Neural cell (in vitro differentiated cells): ENCODE measurements around the gene TENM3.

Source experiments
- EP300 ChIP-seq: fragments of 450-650 bp; conservative IDR thresholded peaks from 2 replicates; pipeline ENCODE4 v1.6.1; 2014; ENCODE audit warnings: antibody characterized with exemption, mild to moderate bottlenecking, moderate library complexity; ENCODE audit not compliant: poor library complexity, severe bottlenecking
- EZH2 ChIP-seq: fragments of 200-600, 300-800 bp; shearing (Covaris generic), sonication (generic); IDR thresholded peaks from 2 replicates; pipeline ENCODE4 v1.6.1; 2014; ENCODE audit warnings: antibody characterized with exemption, low read length, borderline replicate concordance, mild to moderate bottlenecking; ENCODE audit not compliant: insufficient read depth, poor library complexity, severe bottlenecking
- MXI1 ChIP-seq: fragments of 450-650 bp; conservative IDR thresholded peaks from 2 replicates; pipeline ENCODE4 v1.6.1; 2014; ENCODE audit warnings: antibody characterized with exemption, mild to moderate bottlenecking; ENCODE audit not compliant: poor library complexity, severe bottlenecking
- POLR2AphosphoS5 ChIP-seq: IDR thresholded peaks from 2 replicates; pipeline ENCODE4 v1.6.1; 2012
- REST ChIP-seq: IDR thresholded peaks from 2 replicates; pipeline ENCODE4 v1.6.1; 2012; ENCODE audit warnings: borderline replicate concordance
- SMC3 ChIP-seq: fragments of 450-650 bp; conservative IDR thresholded peaks from 2 replicates; pipeline ENCODE4 v1.6.1; 2014; ENCODE audit warnings: antibody characterized with exemption, mild to moderate bottlenecking, moderate library complexity; ENCODE audit not compliant: poor library complexity
- TAF1 ChIP-seq: IDR thresholded peaks from 2 replicates; pipeline ENCODE4 v1.6.1; 2012; ENCODE audit warnings: low read depth
- TF ChIP-seq, protein P1 (sequence below): fragments of 450-650 bp; IDR thresholded peaks from 2 replicates; pipeline ENCODE4 v1.5.1; 2014; ENCODE audit warnings: antibody characterized with exemption, mild to moderate bottlenecking, moderate library complexity; ENCODE audit not compliant: poor library complexity, severe bottlenecking

DNA sequence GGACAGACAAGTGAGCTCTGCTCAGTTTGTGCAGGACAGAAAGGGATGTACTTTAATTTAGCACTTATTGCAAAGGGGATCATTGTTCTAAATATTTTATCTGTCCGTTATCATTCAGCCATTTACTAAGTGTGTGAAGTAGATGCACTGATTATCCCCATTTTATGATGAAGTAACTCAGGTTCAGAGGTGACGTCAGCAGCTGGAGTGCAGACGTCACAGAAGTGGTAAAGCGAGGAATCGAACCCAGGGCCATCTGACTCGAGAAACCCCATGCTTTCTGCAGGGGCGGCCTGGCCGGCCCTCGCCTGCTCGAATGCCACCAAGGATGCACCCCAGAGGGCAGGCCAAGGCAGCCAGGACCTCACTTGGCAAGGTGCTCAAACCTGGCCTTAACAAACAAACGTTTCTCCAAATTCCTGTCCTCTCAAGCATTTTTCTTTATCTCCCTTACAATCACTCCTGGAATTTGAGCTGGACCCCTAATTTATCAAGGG lies 599.0 kb downstream of the TENM3 start:
- TF ChIP-seq, protein P1, sequence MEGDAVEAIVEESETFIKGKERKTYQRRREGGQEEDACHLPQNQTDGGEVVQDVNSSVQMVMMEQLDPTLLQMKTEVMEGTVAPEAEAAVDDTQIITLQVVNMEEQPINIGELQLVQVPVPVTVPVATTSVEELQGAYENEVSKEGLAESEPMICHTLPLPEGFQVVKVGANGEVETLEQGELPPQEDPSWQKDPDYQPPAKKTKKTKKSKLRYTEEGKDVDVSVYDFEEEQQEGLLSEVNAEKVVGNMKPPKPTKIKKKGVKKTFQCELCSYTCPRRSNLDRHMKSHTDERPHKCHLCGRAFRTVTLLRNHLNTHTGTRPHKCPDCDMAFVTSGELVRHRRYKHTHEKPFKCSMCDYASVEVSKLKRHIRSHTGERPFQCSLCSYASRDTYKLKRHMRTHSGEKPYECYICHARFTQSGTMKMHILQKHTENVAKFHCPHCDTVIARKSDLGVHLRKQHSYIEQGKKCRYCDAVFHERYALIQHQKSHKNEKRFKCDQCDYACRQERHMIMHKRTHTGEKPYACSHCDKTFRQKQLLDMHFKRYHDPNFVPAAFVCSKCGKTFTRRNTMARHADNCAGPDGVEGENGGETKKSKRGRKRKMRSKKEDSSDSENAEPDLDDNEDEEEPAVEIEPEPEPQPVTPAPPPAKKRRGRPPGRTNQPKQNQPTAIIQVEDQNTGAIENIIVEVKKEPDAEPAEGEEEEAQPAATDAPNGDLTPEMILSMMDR = no peak
- TF ChIP-seq EP300 (no peak), POLR2AphosphoS5 (no peak), REST (no peak), SMC3 (no peak), EZH2 (no peak), TAF1 (no peak), MXI1 (no peak)
